Measurements from ENCODE around the gene SYNE3. TPM values are rescaled to one million over a fixed set of nuclear protein-coding genes. Genes with fewer than 3 reads are reported as not detected.

SYNE3 gene
- total RNA-seq, 1 donor from 2014 or later, result 75.3 TPM

DNA sequence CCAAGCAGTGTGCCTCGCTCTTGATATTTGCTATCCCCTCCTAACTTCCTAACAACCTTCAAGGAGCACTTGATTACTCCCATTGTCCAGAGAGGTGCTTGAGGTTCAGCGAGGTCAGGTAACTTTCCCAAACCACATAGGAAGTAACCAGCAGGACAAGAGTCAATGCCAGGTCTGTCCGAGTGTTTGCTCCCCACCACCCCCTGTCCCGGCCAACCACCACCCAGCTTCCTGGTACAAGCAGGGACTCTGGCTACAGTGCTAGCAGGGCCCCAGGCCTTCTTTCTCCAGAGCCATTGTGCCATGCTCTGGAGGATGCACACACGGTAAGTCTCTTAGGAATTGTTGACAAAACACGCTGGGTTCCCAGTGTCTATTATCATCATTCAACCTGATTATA, 49.2 kb downstream of the SYNE3 start:
- intact Hi-C loops (cut with DNase I), result no loop called here
- DNase-seq (ENCODE audit: low spot score) (no peak), ATAC-seq (no peak)

Other genes starting within 250 kb of the SYNE3 start
- gene CLMN, start 196.7 kb downstream of the SYNE3 start, total RNA-seq, result 41.8 TPM
- gene GLRX5, start 18.4 kb upstream of the SYNE3 start, total RNA-seq, result 25.8 TPM
- not detected for gene TCL1B, start 169.8 kb upstream of the SYNE3 start, total RNA-seq
- 0.67 TPM for gene TCL1A, start 197.5 kb upstream of the SYNE3 start, total RNA-seq